RWPE1 (cell line): ENCODE measurements around the gene RFESD.
"Not testable (repeated sequence)": the region's sequence is repeated elsewhere in the genome, so short reads cannot be mapped to it uniquely, and the experiment has no call there.

ENCODE experiments used
- CTCF ChIA-PET: fragments of 350-600 bp; sonication (Branson Sonifier 250); formaldehyde crosslinking; extraction: SDS; loops from one replicate; lab custom pipeline; 2021; lab: Yijun Ruan, JAX
- POLR2A ChIA-PET: fragments of 400-600 bp; formaldehyde crosslinking; extraction: SDS; loops from one replicate; lab custom pipeline; 2020; ENCODE audit warnings: antibody characterized with exemption; ENCODE audit not compliant: low non-redundant PET; lab: Yijun Ruan, JAX
- DNase-seq: peaks from one replicate; pipeline ENCODE4 v3.0.0; 2012; ENCODE audit warnings: low spot score
- H3K27ac ChIP-seq: fragments of 450-650 bp; 2 replicates; pipeline ENCODE4 v1.5.1; 2017
- CTCF ChIP-seq: fragments of 450-650 bp; conservative IDR thresholded peaks from 2 replicates; pipeline ENCODE4 v1.5.1; 2017; ENCODE audit warnings: low read depth, mild to moderate bottlenecking

RFESD gene

GRCh38 chr5:95644351-95645042, 2.1 kb upstream of the RFESD start:
- ChIA-PET CTCF (interaction anchor here (0.5 to 2.0 kb wide), 14 partner anchors 9 to 654 kb away, joined by 3 to 8 read pairs (median 4); partner anchors contain the start of gene RHOBTB3), POLR2A (no interaction called here)
- H3K27ac ChIP-seq: no peak overlapping the region
- peak; percentile 67 for DNase-seq
- TF ChIP-seq CTCF: peak; percentile 91

DNA sequence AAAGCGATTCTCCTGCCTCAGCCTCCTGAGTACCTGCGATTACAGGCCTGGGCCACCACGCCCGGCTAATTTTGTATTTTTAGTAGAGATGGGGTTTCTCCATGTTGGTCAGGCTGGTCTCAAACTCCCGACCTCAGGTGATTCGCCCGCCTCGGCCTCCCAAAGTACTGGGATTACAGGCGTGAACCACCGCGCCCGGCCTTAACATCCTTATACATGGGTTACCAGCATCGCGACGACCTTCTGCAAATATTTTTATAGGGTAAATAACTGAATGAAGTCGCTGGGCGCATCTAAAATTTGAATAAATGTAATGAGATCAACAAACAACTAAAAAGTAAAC, 380 bp upstream of the RFESD start:
- DNase-seq: not testable (repeated sequence)
- POLR2A ChIA-PET: interaction anchor here (0.7 kb wide), 1 partner anchor 85 kb away, joined by 6 read pairs; the partner anchor contains the start of gene RHOBTB3

GRCh38 chr5:95647886-95648860, 1.6 kb downstream of the RFESD start:
- CTCF ChIA-PET: no interaction called here
- H3K27ac ChIP-seq: no peak overlapping the region

More for the DNA sequence above, 380 bp upstream of the RFESD start:
- CTCF ChIA-PET: interaction anchor here (0.7 to 1.2 kb wide), 4 partner anchors 86 to 202 kb away, joined by 3 to 5 read pairs (median 4); no protein-coding TSS in a partner anchor
- H3K27ac ChIP-seq: peak overlapping the region; percentile 92

GRCh38 chr5:95649274-95649673, 2.7 kb downstream of the RFESD start:
- no peak for DNase-seq
- ChIA-PET CTCF (no interaction called here), POLR2A (no interaction called here)
- no peak for TF ChIP-seq CTCF
- H3K27ac ChIP-seq: no peak overlapping the region

More at GRCh38 chr5:95647886-95648860, 1.6 kb downstream of the RFESD start:
- no peak for DNase-seq
- POLR2A ChIA-PET: no interaction called here
- no peak for TF ChIP-seq CTCF

GRCh38 chr5:95649842-95650620, 3.5 kb downstream of the RFESD start:
- ChIA-PET CTCF (interaction anchor here (0.7 to 1.8 kb wide), 2 partner anchors 48 to 131 kb away, joined by 3 to 6 read pairs; no protein-coding TSS in a partner anchor), POLR2A (no interaction called here)

More at GRCh38 chr5:95649842-95650620, 3.5 kb downstream of the RFESD start:
- no peak overlapping the region for H3K27ac ChIP-seq
- no peak for DNase-seq
- no peak for TF ChIP-seq CTCF
